Measurements from ENCODE around the gene SYNM. TPM values are rescaled to one million over a fixed set of nuclear protein-coding genes. Genes with fewer than 3 reads are reported as not detected.
A peak's percentile ranks its signal among the peaks of the same experiment; 100 is the strongest.

The SYNM gene
- total and polyA plus RNA-seq, 2 of the 8 experiments (the other 6 are each of a cell fraction or from before 2014, with no cell fraction given): 0.89 to 2.0 TPM

- POLR2A ChIA-PET (ENCODE audit: partially characterized antibody): interaction anchor here (1.1 kb wide), 1 partner anchor 218 kb away, joined by 3 read pairs; no protein-coding TSS in a partner anchor
- H2AK5ac ChIP-seq (ENCODE audit: low read depth, low read length): no peak overlapping the region
- H3K79me2 ChIP-seq (ENCODE audit: control insufficient read depth in 1 of 2, insufficient read depth in 2 of 2, low read length in 2 of 2): no peaks in the 10 kb centered on the region
- H3K23ac ChIP-seq (ENCODE audit: insufficient read length): no peak overlapping the region
- H3K56ac ChIP-seq (replicated peaks; ENCODE audit: insufficient read length, low read depth, low read length): no peak overlapping the region
- H2BK15ac ChIP-seq (ENCODE audit: low read length): no peak overlapping the region
- H3K4me3 ChIP-seq (ENCODE audit: extremely low read depth in 1 of 4, insufficient read depth in 2 of 4, low read depth in 3 of 4, low read length in 4 of 4): no peak overlapping the region
- H4K8ac ChIP-seq (ENCODE audit: extremely low read depth, insufficient read depth, low read length): no peak overlapping the region
- no peaks in the 10 kb centered on the region for H4K20me1 ChIP-seq (replicated peaks in 1 of 2; ENCODE audit: control insufficient read depth in 1 of 2, insufficient read depth in 2 of 2, low read length in 2 of 2)
- H3K27me3 ChIP-seq (replicated peaks in 1 of 4; ENCODE audit: control insufficient read depth in 3 of 4, extremely low read depth in 1 of 4, insufficient read depth in 3 of 4, low read length in 3 of 4): peaks cover 0 to 26% (median 19%) of the 10 kb centered on the region in 4 experiments; a peak in 6 of 7 replicates
- TF ChIP-seq SP4 (IDR thresholded peaks at IDR 0.05; ENCODE audit: low read length): no peak
- no peak for TF ChIP-seq YY1 (IDR thresholded peaks at IDR 0.05; ENCODE audit: low read depth, low read length)
- no peak for TF ChIP-seq TEAD4 (IDR thresholded peaks at IDR 0.05; ENCODE audit: low read depth, low read length)
- TF ChIP-seq POLR2AphosphoS5 (IDR thresholded peaks at IDR 0.05; ENCODE audit: low read depth, low read length): no peak
- no peak for TF ChIP-seq HDAC2 (IDR thresholded peaks at IDR 0.05; ENCODE audit: borderline replicate concordance in 1 of 2, low read depth in 2 of 2, low read length in 2 of 2)
- FAIRE-seq: no peak
- H4K5ac ChIP-seq (ENCODE audit: insufficient read length, low read depth, low read length): no peak overlapping the region
- no peak overlapping the region for H4K91ac ChIP-seq (replicated peaks; ENCODE audit: insufficient read length, low read length)
- no peak overlapping the region for H3K4ac ChIP-seq (replicated peaks; ENCODE audit: insufficient read length, low read depth, low read length)
- no peak for DNase-seq (ENCODE audit: low read depth in 1 of 2, low spot score in 2 of 2)
- no peak overlapping the region for H2BK20ac ChIP-seq (ENCODE audit: low read length)
- CTCF ChIA-PET (ENCODE audit: partially characterized antibody): interaction anchor here (1.0 to 8.9 kb wide), 16 partner anchors 9 to 677 kb away, joined by 3 to 114 read pairs (median 5); no protein-coding TSS in a partner anchor
- no peak overlapping the region for H3K9ac ChIP-seq (replicated peaks in 1 of 4; ENCODE audit: extremely low read depth in 1 of 4, low read depth in 3 of 4, low read length in 3 of 4)
- no peaks in the 10 kb centered on the region for H3K79me1 ChIP-seq (ENCODE audit: low read depth, low read length)
- H3K4me2 ChIP-seq (ENCODE audit: insufficient read depth in 1 of 2, low read depth in 2 of 2, low read length in 2 of 2): peak overlapping the region; percentile 12 to 69; a peak in 1 of 4 replicates
- 85% methylated on average over 7 of the region's 7 CpGs; no CpG with 5 or more reads in 1 of the 2 experiments for WGBS, 2 experiments (ENCODE audit: extremely low coverage in 1 of 2, insufficient coverage in 1 of 2, insufficient read length in 1 of 2, insufficient replicate concordance in 2 of 2, low coverage in 1 of 2, low lambda C conversion rate in 2 of 2, missing lambda C conversion rate in 1 of 2)
- peaks cover 0 to 5% (median 1%) of the 10 kb centered on the region in 4 experiments; a peak in 4 of 7 replicates for H3K4me1 ChIP-seq (replicated peaks in 1 of 4; ENCODE audit: control insufficient read depth in 3 of 4, insufficient read depth in 4 of 4, low read length in 3 of 4)
- H2BK5ac ChIP-seq (ENCODE audit: low read depth, low read length): no peak overlapping the region
- H2AFZ ChIP-seq (ENCODE audit: low read length): 0 out of 2 replicates have a peak overlapping the region, but pooled peaks have one; percentile 68
- H2BK12ac ChIP-seq (ENCODE audit: low read depth, low read length): 0 out of 2 replicates have a peak overlapping the region, but pooled peaks have one; percentile 27
- H3K23me2 ChIP-seq (ENCODE audit: low read depth, low read length): no peaks in the 10 kb centered on the region; the same call in 1 of the 2 replicates
- H3K14ac ChIP-seq (ENCODE audit: insufficient read length): no peak overlapping the region
- H3K36me3 ChIP-seq (ENCODE audit: control insufficient read depth in 2 of 4, insufficient read depth in 4 of 4, low read length in 3 of 4): no peaks in the 10 kb centered on the region
- H3K27ac ChIP-seq (ENCODE audit: low read depth, low read length): no peak overlapping the region
- H3K9me3 ChIP-seq (ENCODE audit: insufficient read depth in 2 of 2, low read depth in 1 of 2, low read length in 1 of 2): no peaks in the 10 kb centered on the region
- H3K18ac ChIP-seq (ENCODE audit: extremely low read depth, low read length): no peak overlapping the region
- H2BK120ac ChIP-seq (replicated peaks; ENCODE audit: low read depth, low read length): no peak overlapping the region
Observed at GRCh38 chr15:99099661-99100060, 5.2 kb upstream of the SYNM start.
